ENCODE data around the gene CD83.
"Not testable (repeated sequence)": the region's sequence is repeated elsewhere in the genome, so short reads cannot be mapped to it uniquely, and the experiment has no call there.

Gene CD83

DNA sequence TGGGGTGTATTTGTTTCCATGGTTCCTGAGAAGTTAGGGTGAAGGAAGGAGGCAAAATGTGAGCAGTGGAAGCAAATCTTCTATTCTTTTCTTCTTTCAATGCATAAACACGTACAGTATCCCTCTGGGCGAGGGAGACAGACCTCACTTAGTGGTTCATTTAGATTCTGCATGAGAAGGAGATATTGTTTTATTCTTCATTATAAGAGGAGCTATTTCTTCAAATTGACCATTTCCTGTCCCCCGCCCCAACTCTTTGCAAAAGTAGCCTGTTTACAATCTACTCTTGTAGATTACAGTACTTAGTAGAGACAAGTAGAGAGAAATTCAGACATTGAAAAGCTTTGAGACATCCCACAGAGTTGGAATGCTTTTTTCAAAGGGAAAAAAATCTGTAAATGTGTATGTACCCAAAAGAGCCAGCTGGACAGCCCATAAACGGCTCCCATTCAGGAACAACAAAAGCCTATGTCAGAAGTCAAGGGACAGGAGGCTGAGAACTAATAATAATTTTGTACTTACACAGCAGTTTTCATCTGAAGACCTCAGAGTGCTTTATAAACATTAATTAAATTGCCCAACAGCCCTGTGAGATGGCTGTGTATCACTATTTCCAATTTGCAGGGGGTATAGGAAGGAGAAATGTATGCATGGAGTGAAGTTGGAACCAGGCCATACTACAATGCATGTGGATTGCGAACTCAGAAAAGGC lies 23.9 kb downstream of the CD83 start:
- no peaks in the 10 kb centered on the region for H3K27me3 ChIP-seq (ENCODE audit: low read depth, low read length)
- H3K27ac ChIP-seq (ENCODE audit: low read length) = no peak overlapping the region
- H3K36me3 ChIP-seq (ENCODE audit: control insufficient read depth in 1 of 2, insufficient read depth in 2 of 2, low read length in 2 of 2) = no peaks in the 10 kb centered on the region

GRCh38 chr6:14142063-14142450 lies 24.5 kb downstream of the CD83 start:
- H3K4me1 ChIP-seq (ENCODE audit: control insufficient read depth in 1 of 2, insufficient read depth in 2 of 2, low read length in 2 of 2) = no peaks in the 10 kb centered on the region
- H3K9me3 ChIP-seq (ENCODE audit: control insufficient read depth in 1 of 2, low read length in 2 of 2) = no peaks in the 10 kb centered on the region
- no peak overlapping the region for H3K27ac ChIP-seq (ENCODE audit: low read length)

More for the DNA sequence above, 23.9 kb downstream of the CD83 start:
- Histone ChIP-seq H3K4me3 (ENCODE audit: low read depth in 1 of 2, low read length in 2 of 2) (no peak overlapping the region), H3K4me1 (ENCODE audit: control insufficient read depth in 1 of 2, insufficient read depth in 2 of 2, low read length in 2 of 2) (no peaks in the 10 kb centered on the region), H3K9me3 (ENCODE audit: control insufficient read depth in 1 of 2, low read length in 2 of 2) (no peaks in the 10 kb centered on the region)

DNA sequence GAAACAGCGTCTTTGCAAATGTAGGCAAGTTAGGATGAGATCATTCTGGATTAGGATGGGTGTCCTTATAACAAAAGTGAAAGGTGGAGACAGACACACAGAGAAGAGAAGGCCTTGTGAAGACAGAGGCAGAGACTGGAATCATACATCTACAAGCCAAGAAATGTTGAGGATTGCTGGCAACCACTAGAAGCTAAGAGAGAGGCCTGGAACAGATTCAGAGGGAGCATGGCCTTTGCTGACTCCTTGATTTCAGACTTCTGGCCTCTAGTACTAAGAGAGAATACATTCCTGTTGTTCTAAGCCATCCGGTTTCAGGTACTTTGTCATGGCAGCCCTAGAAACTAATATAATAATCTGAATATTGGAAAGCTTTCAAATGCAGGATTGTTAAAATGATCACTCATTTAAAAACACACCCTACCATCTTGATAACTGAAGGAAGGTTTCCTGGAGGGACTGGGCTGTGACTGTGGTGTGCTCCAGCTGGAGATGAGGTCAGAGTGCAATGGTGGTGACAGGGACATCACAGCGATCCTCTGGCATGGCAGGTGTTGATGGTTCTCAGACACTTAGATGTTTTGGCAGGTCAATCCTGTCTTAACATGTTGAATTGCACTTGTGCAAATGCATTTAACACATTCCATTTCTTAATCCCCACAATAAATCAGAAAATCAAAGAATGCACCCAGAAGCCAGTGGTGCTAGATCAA lies 25.1 kb downstream of the CD83 start:
- Histone ChIP-seq H3K4me3 (ENCODE audit: low read depth in 1 of 2, low read length in 2 of 2) (no peak overlapping the region), H3K36me3 (ENCODE audit: control insufficient read depth in 1 of 2, insufficient read depth in 2 of 2, low read length in 2 of 2) (no peaks in the 10 kb centered on the region), H3K9me3 (ENCODE audit: control insufficient read depth in 1 of 2, low read length in 2 of 2) (no peaks in the 10 kb centered on the region), H3K27ac (ENCODE audit: low read length) (no peak overlapping the region), H3K4me1 (ENCODE audit: control insufficient read depth in 1 of 2, insufficient read depth in 2 of 2, low read length in 2 of 2) (no peaks in the 10 kb centered on the region), H3K27me3 (ENCODE audit: low read depth, low read length) (no peaks in the 10 kb centered on the region)

More at GRCh38 chr6:14142063-14142450, 24.5 kb downstream of the CD83 start:
- Histone ChIP-seq H3K4me3 (ENCODE audit: low read depth in 1 of 2, low read length in 2 of 2) (no peak overlapping the region), H3K36me3 (ENCODE audit: control insufficient read depth in 1 of 2, insufficient read depth in 2 of 2, low read length in 2 of 2) (no peaks in the 10 kb centered on the region), H3K27me3 (ENCODE audit: low read depth, low read length) (no peaks in the 10 kb centered on the region)

- Histone ChIP-seq H3K4me3 (ENCODE audit: low read depth in 1 of 2, low read length in 2 of 2) (no peak overlapping the region), H3K27ac (ENCODE audit: low read length) (no peak overlapping the region), H3K4me1 (ENCODE audit: control insufficient read depth in 1 of 2, insufficient read depth in 2 of 2, low read length in 2 of 2) (no peaks in the 10 kb centered on the region), H3K9me3 (ENCODE audit: control insufficient read depth in 1 of 2, low read length in 2 of 2) (no peaks in the 10 kb centered on the region), H3K27me3 (ENCODE audit: low read depth, low read length) (no peaks in the 10 kb centered on the region), H3K36me3 (ENCODE audit: control insufficient read depth in 1 of 2, insufficient read depth in 2 of 2, low read length in 2 of 2) (no peaks in the 10 kb centered on the region)
These were observed 25.7 kb downstream of the CD83 start for GRCh38 chr6:14143305-14143704.

DNA sequence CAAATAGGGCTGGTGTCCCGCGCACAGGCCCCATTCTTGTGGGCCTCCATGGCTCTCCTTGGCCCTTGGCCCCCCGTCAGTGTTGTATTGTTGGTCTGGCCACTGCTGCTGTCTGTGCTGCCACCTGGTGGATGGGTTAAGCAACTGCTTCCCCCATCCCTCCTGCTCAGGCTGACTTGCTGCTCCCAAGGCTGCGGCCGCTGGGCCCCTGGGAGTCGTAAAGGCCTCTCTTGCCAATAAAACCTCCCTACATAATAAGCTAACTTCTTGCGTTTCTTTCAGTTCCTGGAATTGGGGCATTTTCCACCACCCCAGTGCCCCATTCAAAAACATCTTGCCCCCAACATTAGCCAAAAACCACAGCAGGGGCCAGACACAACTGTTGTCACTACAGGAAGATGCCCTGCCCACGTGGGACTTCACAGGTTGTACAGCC lies 27.1 kb downstream of the CD83 start:
- Histone ChIP-seq H3K9me3 (ENCODE audit: control insufficient read depth in 1 of 2, low read length in 2 of 2) (no peaks in the 10 kb centered on the region), H3K36me3 (ENCODE audit: control insufficient read depth in 1 of 2, insufficient read depth in 2 of 2, low read length in 2 of 2) (no peaks in the 10 kb centered on the region), H3K27ac (ENCODE audit: low read length) (no peak overlapping the region), H3K4me1 (ENCODE audit: control insufficient read depth in 1 of 2, insufficient read depth in 2 of 2, low read length in 2 of 2) (no peaks in the 10 kb centered on the region), H3K4me3 (ENCODE audit: low read depth in 1 of 2, low read length in 2 of 2) (no peak overlapping the region), H3K27me3 (ENCODE audit: low read depth, low read length) (no peaks in the 10 kb centered on the region)

DNA sequence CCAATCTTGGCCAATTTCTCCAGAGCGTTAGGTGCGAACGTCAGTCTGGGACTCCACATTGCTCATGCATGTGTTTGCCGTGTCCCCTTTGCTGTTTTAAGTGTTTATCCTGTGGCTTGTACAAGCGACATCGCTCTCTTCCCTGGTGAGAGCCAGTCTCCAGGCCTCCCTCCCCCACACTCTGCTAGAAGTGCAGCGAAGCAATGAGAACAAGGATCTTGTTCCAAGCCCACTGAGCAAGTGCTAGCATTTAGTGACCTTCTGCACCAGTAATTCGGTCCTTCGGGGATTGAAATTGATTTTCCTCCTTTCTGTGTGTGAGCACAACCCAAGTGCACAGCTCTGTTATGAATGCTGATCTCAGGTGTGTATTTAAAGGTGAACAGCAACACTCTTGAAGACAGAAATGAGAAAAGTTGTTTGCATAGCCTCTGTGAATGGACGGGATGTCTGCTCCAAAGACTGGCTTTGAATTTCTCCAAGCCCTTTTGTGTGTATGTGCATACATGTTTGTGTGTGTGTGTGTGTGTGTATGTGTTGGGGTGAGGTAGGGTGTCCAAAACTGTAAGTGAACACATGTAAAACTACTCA lies 29.0 kb downstream of the CD83 start:
- no peaks in the 10 kb centered on the region for H3K4me1 ChIP-seq (ENCODE audit: control insufficient read depth in 1 of 2, insufficient read depth in 2 of 2, low read length in 2 of 2)
- no peaks in the 10 kb centered on the region for H3K36me3 ChIP-seq (ENCODE audit: control insufficient read depth in 1 of 2, insufficient read depth in 2 of 2, low read length in 2 of 2)
- H3K9me3 ChIP-seq (ENCODE audit: control insufficient read depth in 1 of 2, low read length in 2 of 2) = no peaks in the 10 kb centered on the region
- no peaks in the 10 kb centered on the region for H3K27me3 ChIP-seq (ENCODE audit: low read depth, low read length)
- no peak overlapping the region for H3K4me3 ChIP-seq (ENCODE audit: low read depth in 1 of 2, low read length in 2 of 2)
- H3K27ac ChIP-seq (ENCODE audit: low read length) = no peak overlapping the region

- no peak overlapping the region for H3K4me3 ChIP-seq (ENCODE audit: low read depth in 1 of 2, low read length in 2 of 2)
- H3K27me3 ChIP-seq (ENCODE audit: low read depth, low read length) = no peaks in the 10 kb centered on the region
- H3K36me3 ChIP-seq (ENCODE audit: control insufficient read depth in 1 of 2, insufficient read depth in 2 of 2, low read length in 2 of 2) = no peaks in the 10 kb centered on the region
- H3K9me3 ChIP-seq (ENCODE audit: control insufficient read depth in 1 of 2, low read length in 2 of 2) = no peaks in the 10 kb centered on the region
- H3K27ac ChIP-seq (ENCODE audit: low read length) = no peak overlapping the region
- no peaks in the 10 kb centered on the region for H3K4me1 ChIP-seq (ENCODE audit: control insufficient read depth in 1 of 2, insufficient read depth in 2 of 2, low read length in 2 of 2)
These were observed 30.3 kb downstream of the CD83 start for GRCh38 chr6:14147891-14148290.

DNA sequence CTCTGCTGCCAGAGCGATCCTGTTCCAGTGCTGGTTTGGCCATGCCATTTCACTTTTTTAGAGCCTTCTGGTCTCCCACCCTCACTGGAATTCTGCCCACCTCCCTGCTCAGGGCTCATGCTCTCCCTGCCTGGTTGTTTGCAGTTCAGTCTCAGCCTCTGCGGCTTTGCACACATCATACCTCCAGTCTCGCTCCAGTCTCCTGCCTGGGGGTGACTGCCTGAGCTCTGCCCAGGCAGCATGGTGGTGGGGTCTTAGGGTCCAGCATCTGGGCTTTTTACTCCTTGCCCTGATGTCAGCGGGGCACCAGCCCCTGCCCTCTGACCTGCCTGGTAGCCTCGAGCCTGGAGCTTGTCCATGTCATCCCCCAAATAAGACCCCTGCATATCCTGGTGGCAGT lies 30.9 kb downstream of the CD83 start:
- H3K9me3 ChIP-seq (ENCODE audit: control insufficient read depth in 1 of 2, low read length in 2 of 2) = no peaks in the 10 kb centered on the region
- no peak overlapping the region for H3K4me3 ChIP-seq (ENCODE audit: low read depth in 1 of 2, low read length in 2 of 2)
- no peaks in the 10 kb centered on the region for H3K4me1 ChIP-seq (ENCODE audit: control insufficient read depth in 1 of 2, insufficient read depth in 2 of 2, low read length in 2 of 2)
- H3K27me3 ChIP-seq (ENCODE audit: low read depth, low read length) = no peaks in the 10 kb centered on the region
- no peak overlapping the region for H3K27ac ChIP-seq (ENCODE audit: low read length)
- H3K36me3 ChIP-seq (ENCODE audit: control insufficient read depth in 1 of 2, insufficient read depth in 2 of 2, low read length in 2 of 2) = no peaks in the 10 kb centered on the region

GRCh38 chr6:14149053-14149738 lies 31.6 kb downstream of the CD83 start:
- Histone ChIP-seq H3K4me3 (ENCODE audit: low read depth in 1 of 2, low read length in 2 of 2) (no peak overlapping the region), H3K4me1 (ENCODE audit: control insufficient read depth in 1 of 2, insufficient read depth in 2 of 2, low read length in 2 of 2) (no peaks in the 10 kb centered on the region), H3K36me3 (ENCODE audit: control insufficient read depth in 1 of 2, insufficient read depth in 2 of 2, low read length in 2 of 2) (no peaks in the 10 kb centered on the region), H3K27ac (ENCODE audit: low read length) (no peak overlapping the region), H3K9me3 (ENCODE audit: control insufficient read depth in 1 of 2, low read length in 2 of 2) (no peaks in the 10 kb centered on the region), H3K27me3 (ENCODE audit: low read depth, low read length) (no peaks in the 10 kb centered on the region)

DNA sequence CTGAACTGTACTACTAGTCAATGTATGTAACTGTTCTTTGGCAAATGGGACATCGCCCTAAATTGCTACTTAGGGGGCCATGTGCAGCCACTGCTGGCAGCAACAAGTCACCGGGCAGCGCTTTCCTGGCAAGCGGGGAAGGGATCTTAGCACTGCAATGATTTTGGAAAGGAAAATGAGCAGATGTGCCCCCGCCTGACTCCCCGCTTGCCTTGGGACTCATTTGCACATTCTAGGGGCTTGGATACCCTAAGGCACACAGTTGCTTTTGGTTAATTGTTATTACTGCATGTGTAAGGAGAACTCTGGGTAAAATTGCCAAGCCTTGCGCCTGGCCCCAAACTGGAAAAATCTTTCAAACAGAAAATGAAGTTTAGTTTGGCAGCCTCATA lies 32.2 kb downstream of the CD83 start:
- H3K4me1 ChIP-seq (ENCODE audit: control insufficient read depth in 1 of 2, insufficient read depth in 2 of 2, low read length in 2 of 2) = no peaks in the 10 kb centered on the region
- H3K27ac ChIP-seq (ENCODE audit: low read length) = no peak overlapping the region
- H3K4me3 ChIP-seq (ENCODE audit: low read depth in 1 of 2, low read length in 2 of 2) = no peak overlapping the region
- H3K27me3 ChIP-seq (ENCODE audit: low read depth, low read length) = no peaks in the 10 kb centered on the region
- no peaks in the 10 kb centered on the region for H3K9me3 ChIP-seq (ENCODE audit: control insufficient read depth in 1 of 2, low read length in 2 of 2)
- H3K36me3 ChIP-seq (ENCODE audit: control insufficient read depth in 1 of 2, insufficient read depth in 2 of 2, low read length in 2 of 2) = no peaks in the 10 kb centered on the region

DNA sequence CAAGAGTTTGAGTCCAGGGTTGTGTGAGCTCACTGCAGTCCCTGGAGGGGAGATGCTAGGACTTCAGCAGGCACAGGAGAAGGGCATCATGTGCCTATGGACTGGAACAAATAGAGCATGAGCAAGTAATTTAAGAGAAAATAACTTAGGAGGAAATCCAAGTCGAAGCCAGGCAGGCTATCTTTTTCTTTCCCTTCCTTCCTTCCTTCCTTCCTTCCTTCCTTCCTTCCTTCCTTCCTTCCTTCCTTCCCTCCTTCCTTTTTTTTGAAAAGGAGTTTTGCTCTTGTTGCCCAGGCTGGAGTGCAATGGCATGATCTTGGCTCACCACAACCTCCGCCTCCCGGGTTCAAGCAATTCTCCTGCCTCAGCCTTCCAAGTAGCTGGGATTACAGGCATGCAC lies 33.7 kb downstream of the CD83 start:
- not testable (repeated sequence) for H3K9me3 ChIP-seq (ENCODE audit: control insufficient read depth in 1 of 2, low read length in 2 of 2); H3K27ac ChIP-seq (ENCODE audit: low read length); H3K4me1 ChIP-seq (ENCODE audit: control insufficient read depth in 1 of 2, insufficient read depth in 2 of 2, low read length in 2 of 2); H3K27me3 ChIP-seq (ENCODE audit: low read depth, low read length); H3K36me3 ChIP-seq (ENCODE audit: control insufficient read depth in 1 of 2, insufficient read depth in 2 of 2, low read length in 2 of 2); H3K4me3 ChIP-seq (ENCODE audit: low read depth in 1 of 2, low read length in 2 of 2)
